ENCODE results near the gene CYP2W1. TPM values are rescaled to one million over a fixed set of nuclear protein-coding genes. Genes with fewer than 3 reads are reported as not detected.
A peak's percentile ranks its signal among the peaks of the same experiment; 100 is the strongest.

Gene CYP2W1
- total RNA-seq, 1 experiment from 2014 or later, result not detected

DNA sequence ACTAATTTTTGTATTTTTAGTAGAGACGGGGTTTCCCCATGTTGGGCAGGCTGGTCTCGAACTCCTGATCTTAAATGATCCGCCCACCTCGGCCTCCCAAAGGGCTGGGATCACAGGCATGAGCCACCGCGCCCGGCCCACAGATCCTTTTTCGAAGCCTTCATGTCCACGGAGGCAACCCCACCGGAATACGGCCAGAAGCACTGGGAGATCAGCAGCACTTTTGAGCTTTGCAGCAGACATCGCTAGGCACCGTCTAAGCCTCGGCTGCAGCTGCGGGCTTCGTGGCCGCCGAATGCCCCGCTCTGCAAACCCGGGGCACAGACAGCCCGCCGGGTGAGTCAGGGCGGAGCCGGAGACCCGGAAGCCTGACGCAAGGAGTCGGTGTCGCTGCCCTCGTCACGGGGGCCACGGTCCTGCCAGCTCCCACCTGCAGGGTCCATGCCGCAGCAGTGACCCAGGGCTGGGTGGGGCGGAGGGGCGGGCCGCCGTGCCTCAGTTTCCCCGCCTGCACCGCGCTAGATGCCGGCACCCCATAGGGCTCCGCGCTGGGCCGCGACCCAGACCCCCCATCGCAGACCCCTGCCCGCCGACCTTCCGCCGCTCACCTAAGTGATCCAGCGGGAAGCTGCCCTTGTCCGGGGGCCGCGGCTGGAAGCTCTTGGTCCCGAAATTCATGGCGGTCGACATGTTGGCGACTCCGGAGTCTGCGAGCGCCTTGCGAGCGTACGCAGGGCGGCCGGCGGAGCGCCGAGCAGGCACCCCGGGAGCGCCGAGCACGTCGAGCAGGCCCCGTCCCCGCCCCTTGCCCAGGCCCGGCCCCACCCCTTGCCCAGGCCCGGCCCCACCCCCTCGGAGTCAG, 7.9 kb upstream of the CYP2W1 start, which contains the start of gene COX19:
Gene COX19, minus strand, starts transcription at position 730 of the 862 bp plus-strand sequence. Its CDS starts 40 bp downstream, at position 690.
- TF ChIP-seq EZH2 (IDR thresholded peaks at IDR 0.05; ENCODE audit: low read length, unreplicated experiment), result no peak
- TF ChIP-seq, protein P1, sequence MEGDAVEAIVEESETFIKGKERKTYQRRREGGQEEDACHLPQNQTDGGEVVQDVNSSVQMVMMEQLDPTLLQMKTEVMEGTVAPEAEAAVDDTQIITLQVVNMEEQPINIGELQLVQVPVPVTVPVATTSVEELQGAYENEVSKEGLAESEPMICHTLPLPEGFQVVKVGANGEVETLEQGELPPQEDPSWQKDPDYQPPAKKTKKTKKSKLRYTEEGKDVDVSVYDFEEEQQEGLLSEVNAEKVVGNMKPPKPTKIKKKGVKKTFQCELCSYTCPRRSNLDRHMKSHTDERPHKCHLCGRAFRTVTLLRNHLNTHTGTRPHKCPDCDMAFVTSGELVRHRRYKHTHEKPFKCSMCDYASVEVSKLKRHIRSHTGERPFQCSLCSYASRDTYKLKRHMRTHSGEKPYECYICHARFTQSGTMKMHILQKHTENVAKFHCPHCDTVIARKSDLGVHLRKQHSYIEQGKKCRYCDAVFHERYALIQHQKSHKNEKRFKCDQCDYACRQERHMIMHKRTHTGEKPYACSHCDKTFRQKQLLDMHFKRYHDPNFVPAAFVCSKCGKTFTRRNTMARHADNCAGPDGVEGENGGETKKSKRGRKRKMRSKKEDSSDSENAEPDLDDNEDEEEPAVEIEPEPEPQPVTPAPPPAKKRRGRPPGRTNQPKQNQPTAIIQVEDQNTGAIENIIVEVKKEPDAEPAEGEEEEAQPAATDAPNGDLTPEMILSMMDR (conservative IDR thresholded peaks at IDR 0.05; ENCODE audit: low read depth, low read length), result no peak
- TF ChIP-seq EZH2phosphoT487 (IDR thresholded peaks at IDR 0.05; ENCODE audit: borderline replicate concordance, low read length), result no peak
- BruUV-seq (replicated peaks), result TSS peak; percentile 34
- intact Hi-C loops (cut with micrococcal nuclease), result no loop called here

GRCh38 chr7:975702-976473, 7.1 kb upstream of the CYP2W1 start:
- Histone ChIP-seq H3K4me2 (ENCODE audit: low read length) (peak overlapping the region; percentile 97), H2AFZ (ENCODE audit: low read length) (peak overlapping the region; percentile 94), H3K4me1 (ENCODE audit: insufficient read depth, low read length) (0 out of 2 replicates have a peak, but pooled peaks cover 4% of the 10 kb centered on the region), H3K79me2 (ENCODE audit: low read length) (peaks cover 42% of the 10 kb centered on the region), H3K36me3 (ENCODE audit: low read depth, low read length) (peaks cover 21% of the 10 kb centered on the region), H3K9ac (ENCODE audit: low read length) (peak overlapping the region; percentile 97), H3K4me3 (ENCODE audit: low read length) (peak overlapping the region; percentile 93), H3F3A (ENCODE audit: low read length, unreplicated experiment) (no peaks in the 10 kb centered on the region), H3K9me2 (replicated peaks; ENCODE audit: low read length) (no peaks in the 10 kb centered on the region), H4K20me1 (ENCODE audit: low read length) (peaks cover 24% of the 10 kb centered on the region), H3K9me3 (ENCODE audit: low read length) (no peaks in the 10 kb centered on the region), H3K27ac (ENCODE audit: low read length) (no peak overlapping the region), H3K27me3 (ENCODE audit: low read length) (no peaks in the 10 kb centered on the region)
- DNase-seq (no peak), ATAC-seq (peak; percentile 6; the same call in 1 of the 2 replicates)
- TF ChIP-seq EZH2phosphoT487 (IDR thresholded peaks at IDR 0.05; ENCODE audit: borderline replicate concordance, low read length) (no peak), EZH2 (IDR thresholded peaks at IDR 0.05; ENCODE audit: low read length, unreplicated experiment) (no peak)
- TF ChIP-seq, protein P1 (conservative IDR thresholded peaks at IDR 0.05; ENCODE audit: low read depth, low read length), result no peak
- BruUV-seq (replicated peaks), result TSS peak; percentile 72
- CTCF ChIA-PET, result interaction anchor here (0.6 to 0.7 kb wide), 2 partner anchors 17 to 210 kb away, joined by 5 to 6 read pairs; no protein-coding TSS in a partner anchor
- POLR2A ChIA-PET (ENCODE audit: unreplicated experiment), result interaction anchor here (0.6 to 1.0 kb wide), 3 partner anchors 52 to 433 kb away, joined by 3 to 21 read pairs (median 11); no protein-coding TSS in a partner anchor
- intact Hi-C loops (cut with micrococcal nuclease), result no loop called here

More for the DNA sequence above, 7.9 kb upstream of the CYP2W1 start, which contains the start of gene COX19:
- Histone ChIP-seq H2AFZ (ENCODE audit: low read length) (peak within 1 kb of the TSS; percentile 94), H3K27ac (ENCODE audit: low read length) (peak within 1 kb of the TSS; percentile 75), H3K36me3 (ENCODE audit: low read depth, low read length) (peaks cover 24% of the 10 kb centered on the region), H3K4me3 (ENCODE audit: low read length) (peak within 1 kb of the TSS; percentile 93), H3K79me2 (ENCODE audit: low read length) (peaks cover 45% of the 10 kb centered on the region), H3K27me3 (ENCODE audit: low read length) (no peaks in the 10 kb centered on the region), H3K4me1 (ENCODE audit: insufficient read depth, low read length) (0 out of 2 replicates have a peak, but pooled peaks cover 4% of the 10 kb centered on the region), H3K4me2 (ENCODE audit: low read length) (peak within 1 kb of the TSS; percentile 97), H3K9ac (ENCODE audit: low read length) (peak within 1 kb of the TSS; percentile 97), H3K9me2 (replicated peaks; ENCODE audit: low read length) (no peaks in the 10 kb centered on the region), H3K9me3 (ENCODE audit: low read length) (no peaks in the 10 kb centered on the region), H3F3A (ENCODE audit: low read length, unreplicated experiment) (no peaks in the 10 kb centered on the region), H4K20me1 (ENCODE audit: low read length) (peaks cover 24% of the 10 kb centered on the region)
- CTCF ChIA-PET, result interaction anchor here (0.5 to 0.7 kb wide), 4 partner anchors 18 to 211 kb away, joined by 3 to 6 read pairs (median 4); no protein-coding TSS in a partner anchor
- ATAC-seq (peak; percentile 93), DNase-seq (peak; percentile 83)
- POLR2A ChIA-PET (ENCODE audit: unreplicated experiment), result interaction anchor here (0.6 to 1.0 kb wide), 4 partner anchors 53 to 592 kb away, joined by 3 to 21 read pairs (median 7); no protein-coding TSS in a partner anchor

All from PC-3 (cell line).